Calu3 (cell line): ENCODE results near the gene NPS. TPM values are rescaled to one million over a fixed set of nuclear protein-coding genes. Genes with fewer than 3 reads are reported as not detected.

ENCODE experiments used
- BruUV-seq: library from RNA; stranded (reverse); fragments of 400-500 nt; replicated peaks from 2 replicates; lab custom pipeline; 2021; lab: Mats Ljungman, UMichigan
- CTCF ChIA-PET: fragments of 300-600 bp; sonication (Branson Sonifier 250); formaldehyde crosslinking; loops from one replicate; lab custom pipeline; 2022; ENCODE audit warnings: antibody characterized with exemption; lab: Charles Lee
- DNase-seq: peaks from one replicate; pipeline ENCODE4 v3.0.0; 2022
- H3K27ac Mint-ChIP-seq: one replicate; pipeline ENCODE4 v1.8.0; 2022; ENCODE audit warnings: mixed read lengths; ENCODE audit not compliant: unreplicated experiment
- H3K27me3 Mint-ChIP-seq: one replicate; pipeline ENCODE4 v1.8.0; 2022; ENCODE audit warnings: mixed read lengths; ENCODE audit not compliant: unreplicated experiment
- H3K36me3 Mint-ChIP-seq: one replicate; pipeline ENCODE4 v1.8.0; 2022; ENCODE audit warnings: mild to moderate bottlenecking, moderate library complexity, mixed read lengths; ENCODE audit not compliant: insufficient read depth, unreplicated experiment
- H3K4me1 Mint-ChIP-seq: one replicate; pipeline ENCODE4 v1.8.0; 2022; ENCODE audit warnings: mild to moderate bottlenecking, low read depth, mixed read lengths; ENCODE audit not compliant: unreplicated experiment
- H3K4me3 Mint-ChIP-seq: one replicate; pipeline ENCODE4 v1.8.0; 2022; ENCODE audit warnings: mild to moderate bottlenecking, low read depth, moderate library complexity, mixed read lengths; ENCODE audit not compliant: unreplicated experiment
- H3K9me3 Mint-ChIP-seq: one replicate; pipeline ENCODE4 v1.8.0; 2022; ENCODE audit warnings: low read depth, mixed read lengths; ENCODE audit not compliant: unreplicated experiment
- CTCF ChIP-seq: fragments of 200-600 bp; IDR thresholded peaks from one replicate; pipeline ENCODE4 v1.8.0; 2022; ENCODE audit warnings: antibody characterized with exemption; ENCODE audit not compliant: unreplicated experiment
- intact Hi-C: fragments of 100-400 bp; cut with micrococcal nuclease; formaldehyde crosslinking; loops from one replicate; pipeline ENCODE4 v1.10.0; 2022; ENCODE audit not compliant: unreplicated experiment
- total RNA-seq: library from RNA; stranded (reverse); gene quantifications from 2 replicates; pipeline ENCODE4 v1.2.3, GENCODE V29; 2022

Gene NPS
- total RNA-seq, 1 experiment from 2014 or later, result not detected

GRCh38 chr10:127577376-127578258 is 28.5 kb downstream of the NPS start:
- intact Hi-C loops, result no loop called here
- CTCF ChIA-PET, result no interaction called here
- no peak overlapping the region for H3K4me3 Mint-ChIP-seq
- H3K36me3 Mint-ChIP-seq, result no peaks in the 10 kb centered on the region
- peaks cover 20% of the 10 kb centered on the region for H3K27me3 Mint-ChIP-seq
- H3K27ac Mint-ChIP-seq, result no peak overlapping the region
- no TSS peak for BruUV-seq
- TF ChIP-seq CTCF, result no peak
- no peak for DNase-seq
- H3K4me1 Mint-ChIP-seq, result no peaks in the 10 kb centered on the region
- no peaks in the 10 kb centered on the region for H3K9me3 Mint-ChIP-seq

DNA sequence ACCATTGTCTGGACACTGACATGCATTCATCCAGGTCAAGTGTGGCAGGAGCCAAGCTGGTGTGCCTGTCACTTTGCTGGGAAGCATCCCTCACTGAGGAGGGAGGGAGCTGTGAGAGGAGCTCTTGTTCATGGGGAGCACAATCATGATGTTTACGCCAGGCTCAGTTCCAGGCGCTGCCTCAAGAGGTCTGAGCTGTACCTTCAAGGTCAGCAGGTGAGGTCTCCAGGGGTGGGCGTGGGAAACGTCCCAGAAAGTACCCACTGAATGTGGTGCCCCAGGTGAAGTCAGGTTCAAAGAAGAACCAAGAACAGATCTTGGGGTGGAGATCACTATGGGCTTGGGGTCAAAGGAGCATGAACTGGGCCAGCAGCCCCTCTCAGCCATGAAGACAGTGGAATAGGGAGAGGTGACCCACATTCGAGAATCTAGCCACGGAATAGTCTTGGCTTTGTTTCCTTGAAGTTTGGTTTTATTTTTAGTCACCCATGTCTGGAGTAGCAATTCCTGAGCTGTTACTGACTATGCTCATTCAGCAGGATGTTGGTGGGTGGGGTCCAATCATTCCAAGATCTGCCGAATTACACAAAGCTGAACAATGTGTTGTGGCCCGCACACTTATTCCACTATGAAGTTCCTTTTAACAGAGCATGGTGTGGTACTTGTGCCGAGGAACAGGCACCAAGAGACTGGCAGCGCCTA is 29.3 kb downstream of the NPS start:
- TF ChIP-seq CTCF, result no peak
- H3K27me3 Mint-ChIP-seq, result peaks cover 20% of the 10 kb centered on the region
- H3K27ac Mint-ChIP-seq, result no peak overlapping the region
- CTCF ChIA-PET, result no interaction called here
- BruUV-seq, result no TSS peak
- intact Hi-C loops, result no loop called here
- no peaks in the 10 kb centered on the region for H3K36me3 Mint-ChIP-seq
- H3K4me1 Mint-ChIP-seq, result no peaks in the 10 kb centered on the region
- DNase-seq, result no peak
- H3K4me3 Mint-ChIP-seq, result no peak overlapping the region
- no peaks in the 10 kb centered on the region for H3K9me3 Mint-ChIP-seq

GRCh38 chr10:127578961-127579305 is 29.8 kb downstream of the NPS start:
- Mint-ChIP-seq H3K4me3 (no peak overlapping the region), H3K9me3 (no peaks in the 10 kb centered on the region), H3K27ac (no peak overlapping the region), H3K36me3 (no peaks in the 10 kb centered on the region), H3K4me1 (no peaks in the 10 kb centered on the region), H3K27me3 (peaks cover 20% of the 10 kb centered on the region)
- intact Hi-C loops, result no loop called here
- CTCF ChIA-PET, result no interaction called here
- no TSS peak for BruUV-seq
- no peak for DNase-seq
- no peak for TF ChIP-seq CTCF

- no TSS peak for BruUV-seq
- H3K27ac Mint-ChIP-seq, result no peak overlapping the region
- no peaks in the 10 kb centered on the region for H3K4me1 Mint-ChIP-seq
- H3K27me3 Mint-ChIP-seq, result peaks cover 20% of the 10 kb centered on the region
- H3K9me3 Mint-ChIP-seq, result no peaks in the 10 kb centered on the region
- no peak overlapping the region for H3K4me3 Mint-ChIP-seq
- no peak for TF ChIP-seq CTCF
- intact Hi-C loops, result no loop called here
- no peak for DNase-seq
- CTCF ChIA-PET, result no interaction called here
- H3K36me3 Mint-ChIP-seq, result no peaks in the 10 kb centered on the region
Observed at GRCh38 chr10:127579640-127580039, 30.5 kb downstream of the NPS start.
